ENCODE measurements around the gene MUC5B.

MUC5B gene

DNA sequence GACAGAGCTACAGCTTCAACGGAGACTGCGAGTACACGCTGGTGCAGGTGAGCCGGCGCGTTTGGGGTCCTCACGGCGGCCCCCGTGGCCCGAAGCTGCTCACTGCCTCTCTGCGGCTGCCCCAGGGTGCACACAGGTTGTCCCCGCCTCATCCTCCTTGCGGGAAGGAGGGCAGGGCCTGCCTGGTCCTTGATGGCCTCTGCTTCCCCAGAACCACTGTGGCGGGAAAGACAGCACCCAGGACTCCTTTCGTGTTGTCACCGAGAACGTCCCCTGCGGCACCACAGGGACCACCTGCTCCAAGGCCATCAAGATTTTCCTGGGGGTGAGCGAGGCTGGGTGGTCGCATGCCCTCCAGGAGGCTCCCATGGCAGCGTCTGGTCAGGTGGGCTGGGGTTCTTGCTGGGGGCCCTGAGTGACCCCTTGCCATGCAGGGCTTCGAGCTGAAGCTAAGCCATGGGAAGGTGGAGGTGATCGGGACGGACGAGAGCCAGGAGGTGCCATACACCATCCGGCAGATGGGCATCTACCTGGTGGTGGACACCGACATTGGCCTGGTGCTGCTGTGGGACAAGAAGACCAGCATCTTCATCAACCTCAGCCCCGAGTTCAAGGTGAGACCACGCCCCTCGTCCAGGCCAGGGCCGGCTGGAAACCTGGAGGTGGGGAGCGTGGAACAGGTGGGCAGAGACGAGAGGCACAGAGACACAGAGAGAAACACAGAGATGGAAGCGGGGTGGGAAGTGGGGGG lies 45.7 kb upstream of the MUC5B start:
- H3K4me3 ChIP-seq: no peak overlapping the region
- no peak for DNase-seq (ENCODE audit: low spot score)
- TF ChIP-seq, protein P1, sequence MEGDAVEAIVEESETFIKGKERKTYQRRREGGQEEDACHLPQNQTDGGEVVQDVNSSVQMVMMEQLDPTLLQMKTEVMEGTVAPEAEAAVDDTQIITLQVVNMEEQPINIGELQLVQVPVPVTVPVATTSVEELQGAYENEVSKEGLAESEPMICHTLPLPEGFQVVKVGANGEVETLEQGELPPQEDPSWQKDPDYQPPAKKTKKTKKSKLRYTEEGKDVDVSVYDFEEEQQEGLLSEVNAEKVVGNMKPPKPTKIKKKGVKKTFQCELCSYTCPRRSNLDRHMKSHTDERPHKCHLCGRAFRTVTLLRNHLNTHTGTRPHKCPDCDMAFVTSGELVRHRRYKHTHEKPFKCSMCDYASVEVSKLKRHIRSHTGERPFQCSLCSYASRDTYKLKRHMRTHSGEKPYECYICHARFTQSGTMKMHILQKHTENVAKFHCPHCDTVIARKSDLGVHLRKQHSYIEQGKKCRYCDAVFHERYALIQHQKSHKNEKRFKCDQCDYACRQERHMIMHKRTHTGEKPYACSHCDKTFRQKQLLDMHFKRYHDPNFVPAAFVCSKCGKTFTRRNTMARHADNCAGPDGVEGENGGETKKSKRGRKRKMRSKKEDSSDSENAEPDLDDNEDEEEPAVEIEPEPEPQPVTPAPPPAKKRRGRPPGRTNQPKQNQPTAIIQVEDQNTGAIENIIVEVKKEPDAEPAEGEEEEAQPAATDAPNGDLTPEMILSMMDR (IDR thresholded peaks at IDR 0.05): no peak

DNA sequence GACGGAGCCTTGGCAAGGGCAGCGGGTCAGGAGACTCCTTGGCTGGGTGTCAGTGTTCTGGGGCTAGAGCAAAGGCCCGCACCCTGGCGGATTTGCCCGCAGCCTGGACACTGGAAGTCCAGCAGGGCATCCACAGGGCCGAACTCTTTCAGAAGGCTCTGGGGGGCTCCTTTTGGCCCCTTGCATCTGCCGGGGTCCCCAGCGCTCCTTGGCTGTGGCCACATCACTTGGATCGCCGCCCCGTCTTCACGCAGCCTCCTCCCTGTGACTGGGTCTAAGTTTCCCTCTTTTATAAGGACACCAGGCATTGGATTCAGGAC lies 45.1 kb upstream of the MUC5B start:
- DNase-seq (ENCODE audit: low spot score): no peak
- H3K27ac ChIP-seq: no peak overlapping the region
- H3K4me3 ChIP-seq: no peak overlapping the region
- TF ChIP-seq, protein P1 (IDR thresholded peaks at IDR 0.05): no peak

More for the DNA sequence above, 45.7 kb upstream of the MUC5B start:
- H3K27ac ChIP-seq: no peak overlapping the region

DNA sequence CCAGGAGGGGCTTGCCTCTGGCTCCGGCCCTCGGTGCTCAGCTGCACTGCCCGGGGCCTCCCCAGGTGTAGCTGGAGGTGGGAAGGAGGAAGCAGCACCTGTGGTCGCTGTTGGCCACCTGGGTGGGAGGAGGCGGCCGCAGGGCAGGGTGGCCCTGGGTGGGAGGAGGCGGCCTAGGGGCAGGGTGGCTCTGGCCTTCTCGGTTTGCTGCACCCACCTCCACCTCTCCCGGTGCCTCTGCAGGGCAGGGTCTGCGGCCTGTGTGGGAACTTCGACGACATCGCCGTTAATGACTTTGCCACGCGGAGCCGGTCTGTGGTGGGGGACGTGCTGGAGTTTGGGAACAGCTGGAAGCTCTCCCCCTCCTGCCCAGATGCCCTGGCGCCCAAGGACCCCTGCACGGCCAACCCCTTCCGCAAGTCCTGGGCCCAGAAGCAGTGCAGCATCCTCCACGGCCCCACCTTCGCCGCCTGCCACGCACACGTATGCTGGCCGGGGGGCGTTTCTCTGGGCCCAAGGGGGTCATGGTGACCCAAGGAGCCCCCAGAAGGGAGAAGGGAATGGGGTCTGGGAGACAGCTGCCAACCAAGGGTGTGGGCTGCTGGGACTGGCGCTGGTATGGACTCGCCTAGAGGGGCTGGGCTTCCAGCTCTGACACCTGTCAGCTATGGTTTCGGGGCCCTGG lies 44.5 kb upstream of the MUC5B start:
- DNase-seq (ENCODE audit: low spot score): no peak
- TF ChIP-seq, protein P1 (IDR thresholded peaks at IDR 0.05): no peak
- no peak overlapping the region for H3K4me3 ChIP-seq
- H3K27ac ChIP-seq: no peak overlapping the region

GRCh38 chr11:1178906-1179305 lies 44.0 kb upstream of the MUC5B start:
- Histone ChIP-seq H3K4me3 (no peak overlapping the region), H3K27ac (no peak overlapping the region)
- no peak for DNase-seq (ENCODE audit: low spot score)
- TF ChIP-seq, protein P1 (IDR thresholded peaks at IDR 0.05): no peak

DNA sequence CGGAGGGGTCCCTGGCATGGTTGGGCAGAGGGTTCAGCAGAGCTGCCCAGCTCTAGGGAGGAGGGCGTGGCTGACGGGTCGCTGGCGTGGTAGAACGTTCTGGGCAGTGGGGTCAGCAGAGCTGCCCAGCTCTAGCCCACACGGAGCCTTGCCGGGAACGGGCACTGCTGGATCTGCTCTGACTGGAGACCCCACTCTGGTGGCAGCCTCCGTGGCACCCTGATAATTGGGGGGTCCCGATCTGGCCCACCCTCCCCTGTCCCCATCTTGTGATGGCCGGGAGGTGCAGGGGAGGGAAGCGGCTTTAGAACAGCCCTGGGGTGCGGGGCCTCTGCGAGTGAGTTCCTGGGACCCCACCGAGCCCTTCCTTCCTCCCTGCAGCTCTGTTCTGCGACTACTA lies 43.2 kb upstream of the MUC5B start:
- no peak for DNase-seq (ENCODE audit: low spot score)
- TF ChIP-seq, protein P1 (IDR thresholded peaks at IDR 0.05): no peak
- Histone ChIP-seq H3K4me3 (no peak overlapping the region), H3K27ac (no peak overlapping the region)

GRCh38 chr11:1180171-1180570 lies 42.7 kb upstream of the MUC5B start:
- H3K27ac ChIP-seq: no peak overlapping the region
- TF ChIP-seq, protein P1 (IDR thresholded peaks at IDR 0.05): no peak

GRCh38 chr11:1180947-1181391 lies 41.9 kb upstream of the MUC5B start:
- no peak overlapping the region for H3K4me3 ChIP-seq
- no peak for DNase-seq (ENCODE audit: low spot score)
- H3K27ac ChIP-seq: no peak overlapping the region
- TF ChIP-seq, protein P1 (IDR thresholded peaks at IDR 0.05): no peak

More at GRCh38 chr11:1180171-1180570, 42.7 kb upstream of the MUC5B start:
- no peak for DNase-seq (ENCODE audit: low spot score)
- no peak overlapping the region for H3K4me3 ChIP-seq

Measured in coronary artery (tissue), 2 donors.